Inflammatory macrophage treated with lipopolysaccharide for 1 hour (primary cell): ENCODE results near the gene CD34.

Experiments used
- DNase-seq, 2 donors: peaks; one replicate each; pipeline ENCODE4 v3.0.0-alpha.2; 2020 to 2022

Gene CD34, protein sequence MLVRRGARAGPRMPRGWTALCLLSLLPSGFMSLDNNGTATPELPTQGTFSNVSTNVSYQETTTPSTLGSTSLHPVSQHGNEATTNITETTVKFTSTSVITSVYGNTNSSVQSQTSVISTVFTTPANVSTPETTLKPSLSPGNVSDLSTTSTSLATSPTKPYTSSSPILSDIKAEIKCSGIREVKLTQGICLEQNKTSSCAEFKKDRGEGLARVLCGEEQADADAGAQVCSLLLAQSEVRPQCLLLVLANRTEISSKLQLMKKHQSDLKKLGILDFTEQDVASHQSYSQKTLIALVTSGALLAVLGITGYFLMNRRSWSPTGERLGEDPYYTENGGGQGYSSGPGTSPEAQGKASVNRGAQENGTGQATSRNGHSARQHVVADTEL

DNA sequence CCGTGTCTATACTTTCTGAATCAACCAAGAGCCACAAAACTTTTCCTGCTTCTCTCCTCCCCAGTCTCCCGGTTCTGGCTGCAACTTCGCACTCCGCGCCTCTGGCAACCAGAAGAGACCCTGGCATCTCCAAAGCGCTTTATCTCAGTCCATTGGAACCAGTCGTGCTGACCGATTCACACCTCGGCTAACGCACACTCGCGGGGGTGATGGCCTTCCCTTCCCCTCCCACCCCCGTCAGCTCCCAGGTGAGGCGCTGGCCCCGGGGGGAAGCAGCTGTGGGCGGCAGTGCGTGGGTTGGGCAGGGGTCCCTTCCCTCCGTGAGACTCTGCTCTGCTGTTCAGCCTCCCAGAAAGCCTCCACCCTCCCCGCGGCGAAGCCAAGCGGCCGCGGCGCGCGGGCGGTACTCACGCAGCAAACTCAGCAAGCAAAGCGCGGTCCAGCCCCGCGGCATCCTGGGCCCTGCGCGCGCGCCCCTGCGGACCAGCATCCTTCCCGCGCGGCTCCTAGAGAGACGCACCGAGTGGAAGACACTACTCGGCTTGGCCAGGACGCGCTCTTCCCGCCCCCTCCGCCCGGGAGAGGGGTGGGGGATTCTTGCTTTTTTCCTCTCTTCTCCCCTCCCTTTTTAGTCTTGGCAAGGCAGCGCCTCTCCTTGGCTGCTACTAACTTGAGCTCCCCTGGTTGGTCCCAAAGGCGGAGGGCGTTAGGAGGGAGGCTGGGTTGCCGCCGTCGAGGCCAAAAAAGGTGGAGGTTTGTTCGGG lies at the start of gene CD34:
TSS of gene CD34 (minus strand) at position 535 of the 764 bp plus-strand sequence. CDS start at position 490, 45 bp downstream.
- no peak for DNase-seq

- no peak for DNase-seq
These were observed 49.4 kb upstream of the CD34 start for GRCh38 chr1:207960346-207960745.

DNA sequence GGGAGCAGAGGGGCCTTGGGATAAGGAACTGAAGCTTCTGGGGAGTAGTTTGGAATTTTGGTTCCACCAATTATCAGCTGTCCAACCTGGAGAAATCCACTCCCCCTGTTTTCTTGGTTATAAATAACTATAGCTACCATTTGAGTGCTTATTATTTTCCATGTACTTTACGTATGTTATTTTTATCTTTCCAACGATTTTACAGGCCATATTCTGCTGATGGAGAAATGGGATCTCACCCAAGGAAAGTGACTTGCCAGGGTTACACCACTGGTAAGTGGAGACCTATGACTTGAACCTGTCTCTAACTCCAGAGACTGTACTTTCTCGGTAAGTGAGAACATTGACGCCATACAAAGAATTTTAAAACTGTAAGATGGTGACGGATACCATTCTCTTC lies 49.0 kb upstream of the CD34 start:
- no peak for DNase-seq

- peak; percentile 12 to 24 for DNase-seq
These were observed 48.4 kb upstream of the CD34 start for GRCh38 chr1:207959141-207959825.

GRCh38 chr1:207958376-207959139 lies 47.6 kb upstream of the CD34 start:
- DNase-seq, result no peak

DNA sequence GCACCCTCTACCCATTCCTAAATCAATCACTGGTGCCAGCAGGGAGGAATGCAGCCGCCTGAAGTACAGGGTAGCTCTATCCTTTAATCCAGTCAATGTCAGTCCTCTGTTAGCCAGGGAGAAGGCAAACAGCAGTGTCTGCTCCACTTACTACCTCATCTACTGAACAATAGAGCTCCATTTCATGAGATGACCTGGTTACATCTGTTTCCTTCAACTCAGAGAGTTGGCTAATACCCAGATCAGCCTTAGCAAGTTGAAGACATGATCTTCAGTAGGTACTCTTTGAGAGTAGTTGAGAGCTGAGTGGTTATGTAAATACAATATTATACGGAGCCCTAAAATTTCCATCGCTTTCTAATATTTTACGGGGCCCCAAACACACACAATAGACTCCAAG lies 46.1 kb upstream of the CD34 start:
- DNase-seq, result no peak

GRCh38 chr1:207954104-207954503 lies 43.2 kb upstream of the CD34 start:
- DNase-seq, result no peak

GRCh38 chr1:207952617-207953542 lies 42.0 kb upstream of the CD34 start:
- DNase-seq, result peak in 1 of 2 donors; percentile 26

GRCh38 chr1:207951652-207952051 lies 40.7 kb upstream of the CD34 start:
- no peak for DNase-seq

GRCh38 chr1:207950750-207951149 lies 39.8 kb upstream of the CD34 start:
- DNase-seq, result no peak

GRCh38 chr1:207949571-207950195 lies 38.8 kb upstream of the CD34 start:
- DNase-seq, result no peak

GRCh38 chr1:207948536-207949250 lies 37.8 kb upstream of the CD34 start:
- no peak for DNase-seq

DNA sequence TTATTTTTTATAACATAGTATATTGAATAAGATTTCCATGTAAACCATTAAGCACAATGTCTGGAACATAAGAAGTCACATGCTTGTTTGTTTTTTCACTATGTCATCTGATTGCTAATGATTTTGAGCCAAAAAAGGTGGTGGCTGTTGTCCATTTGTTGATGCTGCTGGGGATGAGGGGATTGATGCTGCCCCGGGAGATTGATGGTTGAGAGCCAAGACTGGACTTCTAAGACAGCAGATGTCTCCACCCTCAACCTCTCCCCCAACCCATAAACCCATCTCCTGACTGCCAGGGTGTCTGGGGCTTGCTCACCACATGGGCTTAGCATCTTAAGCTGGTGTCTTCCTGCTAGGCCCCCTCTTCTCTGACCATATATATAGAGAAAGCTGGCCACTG lies 35.8 kb upstream of the CD34 start:
- DNase-seq, result no peak

DNA sequence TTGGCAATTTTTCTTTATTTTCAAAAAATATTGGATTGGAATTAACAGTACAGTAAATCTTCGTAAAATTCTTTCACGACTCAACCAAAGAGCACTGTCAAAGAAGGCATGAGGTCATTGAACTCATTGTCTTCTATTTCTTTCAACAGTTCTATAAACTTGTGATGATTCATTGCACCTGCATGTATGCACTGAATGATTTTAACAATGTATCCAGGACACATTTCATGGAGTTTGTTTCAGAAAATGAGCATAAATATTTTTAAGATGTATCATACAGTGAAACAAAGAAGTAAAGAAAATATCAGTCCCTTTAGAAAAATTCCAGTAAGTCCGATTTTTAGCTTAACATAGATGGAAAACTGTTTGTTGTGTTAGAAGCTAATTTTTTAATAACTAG lies 33.6 kb upstream of the CD34 start:
- DNase-seq, result no peak

DNA sequence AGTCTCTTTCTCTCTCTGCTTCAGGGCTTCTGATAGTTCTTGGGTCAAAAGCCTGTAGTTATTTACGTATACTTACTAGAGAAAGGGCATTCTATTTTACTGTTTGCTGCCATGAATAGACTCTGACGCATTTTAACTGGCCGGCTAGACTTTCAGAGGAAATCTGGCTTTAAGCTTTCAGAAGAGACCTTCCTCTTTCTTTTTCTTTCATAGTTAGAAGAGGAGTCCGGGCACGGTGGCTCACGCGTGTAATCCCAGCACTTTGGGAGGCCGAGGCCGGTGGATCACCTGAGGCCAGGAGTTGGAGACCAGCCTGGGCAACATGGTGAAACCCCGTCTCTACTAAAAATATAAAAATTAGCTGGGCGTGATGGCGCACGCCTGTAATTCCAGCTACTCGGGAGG lies 31.4 kb upstream of the CD34 start:
- peak; percentile 15 to 53 for DNase-seq

DNA sequence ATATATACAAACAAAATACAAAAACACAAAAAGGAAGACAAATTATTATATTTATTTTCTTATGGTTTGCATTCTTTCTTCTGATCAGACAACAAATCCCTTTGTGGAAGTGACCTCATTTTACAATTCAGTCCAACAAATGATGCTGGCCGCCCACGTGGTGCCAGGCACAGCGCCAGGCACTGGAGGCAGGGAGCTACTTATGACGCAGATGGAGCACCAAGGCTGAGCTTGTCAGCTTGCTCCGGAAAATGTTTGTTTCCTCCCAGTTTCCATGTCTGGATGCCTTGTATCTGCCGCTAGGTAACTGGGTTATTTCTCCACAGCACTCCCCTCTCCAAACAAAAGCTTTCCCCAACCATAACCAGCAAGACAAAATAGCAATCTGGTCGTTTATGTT lies 30.7 kb upstream of the CD34 start:
- DNase-seq, result peak in 1 of 2 donors; percentile 30

- DNase-seq, result no peak
These were observed 27.1 kb upstream of the CD34 start for GRCh38 chr1:207938016-207938415.

- no peak for DNase-seq
These were observed 26.3 kb upstream of the CD34 start for GRCh38 chr1:207937204-207937603.

DNA sequence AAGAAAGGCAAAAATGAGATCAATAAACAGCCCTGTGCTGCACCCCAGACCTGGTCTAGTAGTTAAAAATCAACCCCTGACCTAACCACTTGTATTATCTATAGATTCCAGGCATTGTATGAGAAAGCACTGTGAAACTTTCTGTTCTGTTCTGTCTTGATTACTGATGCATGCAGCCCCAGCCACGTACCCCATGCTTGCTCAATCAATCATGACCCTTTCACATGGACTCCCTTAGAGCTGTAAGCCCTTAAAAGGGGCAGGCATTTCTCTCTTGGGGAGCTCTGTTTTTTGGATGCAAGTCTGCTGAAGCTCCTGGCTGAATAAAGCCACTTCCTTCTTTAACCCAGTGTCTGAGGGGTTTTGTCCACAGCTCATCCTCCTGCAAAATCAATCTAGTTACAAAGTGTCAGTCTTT lies 24.2 kb upstream of the CD34 start:
- DNase-seq, result no peak

GRCh38 chr1:207933205-207933800 lies 22.4 kb upstream of the CD34 start:
- no peak for DNase-seq
